Activated CD4-positive, alpha-beta T cell treated with anti-CD3 and anti-CD28 coated beads, Interleukin-2, amount 10 ng/mL, durations not matched to agents 24 days and 14 days (primary cell): ENCODE measurements around the gene FSD2. TPM values are rescaled to one million over a fixed set of nuclear protein-coding genes. Genes with fewer than 3 reads are reported as not detected.
"Not testable (repeated sequence)": the region's sequence is repeated elsewhere in the genome, so short reads cannot be mapped to it uniquely, and the experiment has no call there.

Experiments used
- DNase-seq: peaks from one replicate; pipeline ENCODE4 v3.0.0; 2022
- H3K27ac Mint-ChIP-seq: one replicate; pipeline ENCODE4 v1.8.0; 2022; ENCODE audit warnings: mild to moderate bottlenecking, mixed read lengths
- H3K27me3 Mint-ChIP-seq: one replicate; pipeline ENCODE4 v1.8.0; 2022; ENCODE audit warnings: mixed read lengths
- H3K36me3 Mint-ChIP-seq: one replicate; pipeline ENCODE4 v1.8.0; 2022; ENCODE audit warnings: low read depth, mild to moderate bottlenecking, mixed read lengths
- H3K4me1 Mint-ChIP-seq: one replicate; pipeline ENCODE4 v1.8.0; 2021; ENCODE audit warnings: mixed read lengths
- H3K4me3 Mint-ChIP-seq: one replicate; pipeline ENCODE4 v1.8.0; 2022; ENCODE audit warnings: mild to moderate bottlenecking, moderate library complexity, mixed read lengths
- H3K9me3 Mint-ChIP-seq: one replicate; pipeline ENCODE4 v1.8.0; 2021; ENCODE audit warnings: mixed read lengths
- intact Hi-C: fragments of 100-400 bp; cut with micrococcal nuclease; formaldehyde crosslinking; loops from one replicate; pipeline ENCODE4 v1.15.1; 2023
- total RNA-seq: library from RNA; stranded (reverse); gene quantifications from 2 replicates; pipeline ENCODE4 v1.2.3, GENCODE V29; 2022

FSD2 gene
- total RNA-seq, 1 donor from 2014 or later: not detected

- Mint-ChIP-seq H3K9me3 (no peaks in the 10 kb centered on the region), H3K27me3 (peaks cover 5% of the 10 kb centered on the region), H3K4me3 (no peak overlapping the region), H3K36me3 (peaks cover 44% of the 10 kb centered on the region), H3K27ac (no peak overlapping the region), H3K4me1 (peaks cover 2% of the 10 kb centered on the region)
- intact Hi-C loops: no loop called here
- peak; percentile 33 for DNase-seq
Measured at GRCh38 chr15:82839136-82839535, 33.3 kb upstream of the FSD2 start.

GRCh38 chr15:82838096-82838735 lies 32.3 kb upstream of the FSD2 start:
- H3K27me3 Mint-ChIP-seq: peaks cover 2% of the 10 kb centered on the region
- H3K9me3 Mint-ChIP-seq: no peaks in the 10 kb centered on the region
- DNase-seq: peak; percentile 50
- H3K4me1 Mint-ChIP-seq: peaks cover 4% of the 10 kb centered on the region
- peaks cover 52% of the 10 kb centered on the region for H3K36me3 Mint-ChIP-seq
- intact Hi-C loops: no loop called here
- H3K27ac Mint-ChIP-seq: no peak overlapping the region
- H3K4me3 Mint-ChIP-seq: no peak overlapping the region

GRCh38 chr15:82835391-82835917 lies 29.6 kb upstream of the FSD2 start:
- peak; percentile 52 for DNase-seq
- H3K27me3 Mint-ChIP-seq: peaks cover 2% of the 10 kb centered on the region
- peaks cover 31% of the 10 kb centered on the region for H3K4me1 Mint-ChIP-seq
- H3K9me3 Mint-ChIP-seq: no peaks in the 10 kb centered on the region
- H3K27ac Mint-ChIP-seq: peak overlapping the region; percentile 29
- intact Hi-C loops: no loop called here
- peaks cover 73% of the 10 kb centered on the region for H3K36me3 Mint-ChIP-seq
- no peak overlapping the region for H3K4me3 Mint-ChIP-seq

- Mint-ChIP-seq H3K36me3 (peaks cover 86% of the 10 kb centered on the region), H3K27me3 (no peaks in the 10 kb centered on the region), H3K4me1 (peaks cover 38% of the 10 kb centered on the region), H3K9me3 (no peaks in the 10 kb centered on the region), H3K27ac (peak overlapping the region; percentile 95), H3K4me3 (peak overlapping the region; percentile 65)
- peak; percentile 54 for DNase-seq
- intact Hi-C loops: loop anchor here (5.0 kb wide), 2 partner anchors 179 to 369 kb away; partner anchors contain the start of gene C15orf40
Measured at GRCh38 chr15:82833362-82833682, 27.5 kb upstream of the FSD2 start.

GRCh38 chr15:82832601-82833361 lies 26.9 kb upstream of the FSD2 start:
- H3K27ac Mint-ChIP-seq: peak overlapping the region; percentile 95
- intact Hi-C loops: loop anchor here (1.0 to 5.0 kb wide), 3 partner anchors 21 to 370 kb away; partner anchors contain the start of gene C15orf40
- H3K9me3 Mint-ChIP-seq: no peaks in the 10 kb centered on the region
- peaks cover 86% of the 10 kb centered on the region for H3K36me3 Mint-ChIP-seq
- H3K4me1 Mint-ChIP-seq: peaks cover 40% of the 10 kb centered on the region
- H3K4me3 Mint-ChIP-seq: peak overlapping the region; percentile 65
- no peaks in the 10 kb centered on the region for H3K27me3 Mint-ChIP-seq
- peak; percentile 80 for DNase-seq

GRCh38 chr15:82831894-82832600 lies 26.2 kb upstream of the FSD2 start:
- Mint-ChIP-seq H3K9me3 (no peaks in the 10 kb centered on the region), H3K27me3 (no peaks in the 10 kb centered on the region), H3K36me3 (peaks cover 84% of the 10 kb centered on the region), H3K27ac (peak overlapping the region; percentile 95), H3K4me1 (peaks cover 40% of the 10 kb centered on the region), H3K4me3 (peak overlapping the region; percentile 65)
- DNase-seq: peak; percentile 44
- intact Hi-C loops: loop anchor here (1.0 to 5.0 kb wide), 3 partner anchors 21 to 370 kb away; partner anchors contain the start of gene C15orf40

- H3K9me3 Mint-ChIP-seq: no peaks in the 10 kb centered on the region
- H3K27ac Mint-ChIP-seq: no peak overlapping the region
- intact Hi-C loops: loop anchor here (5.0 kb wide), 2 partner anchors 182 to 372 kb away; partner anchors contain the start of gene C15orf40
- H3K4me1 Mint-ChIP-seq: peaks cover 43% of the 10 kb centered on the region
- peaks cover 82% of the 10 kb centered on the region for H3K36me3 Mint-ChIP-seq
- H3K27me3 Mint-ChIP-seq: no peaks in the 10 kb centered on the region
- H3K4me3 Mint-ChIP-seq: no peak overlapping the region
- peak; percentile 55 for DNase-seq
Measured at GRCh38 chr15:82830427-82831173, 24.7 kb upstream of the FSD2 start.

GRCh38 chr15:82829234-82829633 lies 23.4 kb upstream of the FSD2 start:
- H3K27ac Mint-ChIP-seq: no peak overlapping the region
- peaks cover 77% of the 10 kb centered on the region for H3K36me3 Mint-ChIP-seq
- H3K4me3 Mint-ChIP-seq: peak overlapping the region; percentile 23

GRCh38 chr15:82828075-82828474 lies 22.2 kb upstream of the FSD2 start:
- H3K36me3 Mint-ChIP-seq: peaks cover 67% of the 10 kb centered on the region
- peaks cover 39% of the 10 kb centered on the region for H3K4me1 Mint-ChIP-seq
- no peaks in the 10 kb centered on the region for H3K27me3 Mint-ChIP-seq
- no peak overlapping the region for H3K4me3 Mint-ChIP-seq
- intact Hi-C loops: no loop called here
- no peak overlapping the region for H3K27ac Mint-ChIP-seq
- H3K9me3 Mint-ChIP-seq: no peaks in the 10 kb centered on the region
- peak; percentile 47 for DNase-seq

More at GRCh38 chr15:82829234-82829633, 23.4 kb upstream of the FSD2 start:
- Mint-ChIP-seq H3K27me3 (no peaks in the 10 kb centered on the region), H3K9me3 (no peaks in the 10 kb centered on the region), H3K4me1 (peaks cover 43% of the 10 kb centered on the region)
- DNase-seq: peak; percentile 46
- intact Hi-C loops: no loop called here

- Mint-ChIP-seq H3K9me3 (no peaks in the 10 kb centered on the region), H3K4me3 (no peak overlapping the region), H3K27me3 (no peaks in the 10 kb centered on the region), H3K27ac (no peak overlapping the region), H3K36me3 (peaks cover 54% of the 10 kb centered on the region), H3K4me1 (peaks cover 4% of the 10 kb centered on the region)
- DNase-seq: peak; percentile 13
- intact Hi-C loops: no loop called here
Measured at GRCh38 chr15:82823049-82823448, 17.2 kb upstream of the FSD2 start.

GRCh38 chr15:82821851-82822250 lies 16.0 kb upstream of the FSD2 start:
- H3K9me3 Mint-ChIP-seq, H3K4me1 Mint-ChIP-seq, H3K27ac Mint-ChIP-seq, H3K27me3 Mint-ChIP-seq, intact Hi-C loops, H3K4me3 Mint-ChIP-seq: not testable (repeated sequence)
- H3K36me3 Mint-ChIP-seq: peaks cover 52% of the 10 kb centered on the region
- peak; percentile 3 for DNase-seq

- H3K36me3 Mint-ChIP-seq: peaks cover 52% of the 10 kb centered on the region
- H3K27ac Mint-ChIP-seq, H3K27me3 Mint-ChIP-seq: not testable (repeated sequence)
Measured at GRCh38 chr15:82821396-82821795, 15.5 kb upstream of the FSD2 start.

GRCh38 chr15:82820128-82820527 lies 14.3 kb upstream of the FSD2 start:
- Mint-ChIP-seq H3K27me3 (no peaks in the 10 kb centered on the region), H3K9me3 (no peaks in the 10 kb centered on the region), H3K4me3 (no peak overlapping the region), H3K27ac (no peak overlapping the region), H3K4me1 (peaks cover 2% of the 10 kb centered on the region), H3K36me3 (peaks cover 53% of the 10 kb centered on the region)
- intact Hi-C loops: no loop called here
- DNase-seq: no peak

More at GRCh38 chr15:82821396-82821795, 15.5 kb upstream of the FSD2 start:
- H3K4me1 Mint-ChIP-seq, H3K4me3 Mint-ChIP-seq, intact Hi-C loops, H3K9me3 Mint-ChIP-seq: not testable (repeated sequence)
- peak; percentile 34 for DNase-seq
